ENCODE data around the gene NEK2. TPM values are rescaled to one million over a fixed set of nuclear protein-coding genes. Genes with fewer than 3 reads are reported as not detected.
"Not testable (repeated sequence)": the region's sequence is repeated elsewhere in the genome, so short reads cannot be mapped to it uniquely, and the experiment has no call there.

Gene NEK2
- total and polyA plus RNA-seq, 8 donors: 1.3 to 30.4 (median 15.4) TPM

GRCh38 chr1:211639475-211640300 lies 35.7 kb downstream of the NEK2 start:
- H3K27ac ChIP-seq: no peak overlapping the region
- peaks cover 0 to 5% of the 10 kb centered on the region in 2 donors for H3K4me1 ChIP-seq
- TF ChIP-seq, protein P1, sequence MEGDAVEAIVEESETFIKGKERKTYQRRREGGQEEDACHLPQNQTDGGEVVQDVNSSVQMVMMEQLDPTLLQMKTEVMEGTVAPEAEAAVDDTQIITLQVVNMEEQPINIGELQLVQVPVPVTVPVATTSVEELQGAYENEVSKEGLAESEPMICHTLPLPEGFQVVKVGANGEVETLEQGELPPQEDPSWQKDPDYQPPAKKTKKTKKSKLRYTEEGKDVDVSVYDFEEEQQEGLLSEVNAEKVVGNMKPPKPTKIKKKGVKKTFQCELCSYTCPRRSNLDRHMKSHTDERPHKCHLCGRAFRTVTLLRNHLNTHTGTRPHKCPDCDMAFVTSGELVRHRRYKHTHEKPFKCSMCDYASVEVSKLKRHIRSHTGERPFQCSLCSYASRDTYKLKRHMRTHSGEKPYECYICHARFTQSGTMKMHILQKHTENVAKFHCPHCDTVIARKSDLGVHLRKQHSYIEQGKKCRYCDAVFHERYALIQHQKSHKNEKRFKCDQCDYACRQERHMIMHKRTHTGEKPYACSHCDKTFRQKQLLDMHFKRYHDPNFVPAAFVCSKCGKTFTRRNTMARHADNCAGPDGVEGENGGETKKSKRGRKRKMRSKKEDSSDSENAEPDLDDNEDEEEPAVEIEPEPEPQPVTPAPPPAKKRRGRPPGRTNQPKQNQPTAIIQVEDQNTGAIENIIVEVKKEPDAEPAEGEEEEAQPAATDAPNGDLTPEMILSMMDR (IDR thresholded peaks at IDR 0.05): no peak
- DNase-seq: no peak
- intact Hi-C loops (cut with DNase I): no loop called here
- H3K27me3 ChIP-seq: no peaks in the 10 kb centered on the region
- peak; percentile 19 for ATAC-seq
- no peak overlapping the region for H3K4me3 ChIP-seq
- H3K36me3 ChIP-seq: no peaks in the 10 kb centered on the region
- H3K9me3 ChIP-seq: no peaks in the 10 kb centered on the region

- intact Hi-C loops (cut with DNase I): no loop called here
- Histone ChIP-seq H3K4me1 (peaks cover 0 to 2% of the 10 kb centered on the region in 2 donors), H3K36me3 (no peaks in the 10 kb centered on the region), H3K9me3 (no peaks in the 10 kb centered on the region), H3K27me3 (no peaks in the 10 kb centered on the region), H3K4me3 (no peak overlapping the region), H3K27ac (no peak overlapping the region)
- DNase-seq (no peak), ATAC-seq (no peak)
- TF ChIP-seq, protein P1 (IDR thresholded peaks at IDR 0.05): no peak
Observed at GRCh38 chr1:211638689-211639101, 36.7 kb downstream of the NEK2 start.

- Histone ChIP-seq H3K36me3 (no peaks in the 10 kb centered on the region), H3K27ac (no peak overlapping the region), H3K9me3 (no peaks in the 10 kb centered on the region), H3K27me3 (no peaks in the 10 kb centered on the region), H3K4me3 (no peak overlapping the region), H3K4me1 (no peaks in the 10 kb centered on the region)
- DNase-seq: no peak
- TF ChIP-seq, protein P1 (IDR thresholded peaks at IDR 0.05): no peak
- intact Hi-C loops (cut with DNase I): no loop called here
- ATAC-seq: no peak
Observed at GRCh38 chr1:211638246-211638645, 37.2 kb downstream of the NEK2 start.

GRCh38 chr1:211637066-211637465 lies 38.4 kb downstream of the NEK2 start:
- no peak overlapping the region for H3K4me3 ChIP-seq
- ATAC-seq (no peak), DNase-seq (no peak)
- no peak overlapping the region for H3K27ac ChIP-seq
- H3K27me3 ChIP-seq: no peaks in the 10 kb centered on the region
- TF ChIP-seq, protein P1 (IDR thresholded peaks at IDR 0.05): no peak
- intact Hi-C loops (cut with DNase I): no loop called here
- H3K36me3 ChIP-seq: no peaks in the 10 kb centered on the region
- peaks cover 0 to 8% of the 10 kb centered on the region in 2 donors for H3K4me1 ChIP-seq
- no peaks in the 10 kb centered on the region for H3K9me3 ChIP-seq

- H3K4me1 ChIP-seq; H3K36me3 ChIP-seq; DNase-seq; H3K9me3 ChIP-seq; H3K4me3 ChIP-seq; intact Hi-C loops (cut with DNase I); H3K27me3 ChIP-seq; H3K27ac ChIP-seq: not testable (repeated sequence)
- peak; percentile 34 for ATAC-seq
Observed at GRCh38 chr1:211636575-211637029, 38.8 kb downstream of the NEK2 start.
